GM23338 (cell line): ENCODE measurements around the gene IL21R. TPM values are rescaled to one million over a fixed set of nuclear protein-coding genes. Genes with fewer than 3 reads are reported as not detected.

Source experiments
- ATAC-seq: fragments of 200-7000 bp; cut with Tn5 transposase; 3 replicates; pipeline ENCODE4 v1.9.1; 2020
- DNase-seq: peaks from one replicate; pipeline ENCODE4 v3.0.0-alpha.2; 2015; ENCODE audit warnings: low spot score
- H2AFZ ChIP-seq: fragments of 200-600 bp; sonication (generic); 2 replicates; pipeline ENCODE4 v1.8.0; 2016; ENCODE audit warnings: antibody characterized with exemption, mild to moderate bottlenecking, moderate library complexity
- H3F3A ChIP-seq: fragments of 200-600 bp; sonication (generic); replicated peaks from 2 replicates; pipeline ENCODE4 v1.8.0; 2017; ENCODE audit warnings: antibody characterized with exemption, mixed run types, low read depth
- H3K27ac ChIP-seq: fragments of 200-600 bp; sonication (generic); 2 replicates; pipeline ENCODE4 v1.6.1; 2016; ENCODE audit warnings: low read depth
- H3K27me3 ChIP-seq: fragments of 200-600 bp; sonication (generic); 2 replicates; pipeline ENCODE4 v1.8.0; 2016; ENCODE audit warnings: mild to moderate bottlenecking, mixed run types, moderate library complexity; ENCODE audit not compliant: insufficient read depth
- H3K36me3 ChIP-seq: fragments of 200-600 bp; sonication (generic); 2 replicates; pipeline ENCODE4 v1.8.0; 2016; ENCODE audit warnings: mild to moderate bottlenecking; ENCODE audit not compliant: insufficient read depth
- H3K4me1 ChIP-seq: fragments of 200-600 bp; sonication (generic); 2 replicates; pipeline ENCODE4 v1.8.0; 2016; ENCODE audit warnings: mild to moderate bottlenecking, moderate library complexity; ENCODE audit not compliant: insufficient read depth
- H3K4me2 ChIP-seq: fragments of 200-600 bp; sonication (generic); 2 replicates; pipeline ENCODE4 v1.7.1; 2017; ENCODE audit warnings: mixed run types
- H3K4me3 ChIP-seq: fragments of 200-600 bp; sonication (generic); 2 replicates; pipeline ENCODE4 v1.6.1; 2016; ENCODE audit warnings: mixed run types
- H3K79me2 ChIP-seq: fragments of 200-600 bp; sonication (generic); replicated peaks from 2 replicates; pipeline ENCODE4 v1.8.0; 2017; ENCODE audit warnings: mild to moderate bottlenecking; ENCODE audit not compliant: insufficient read depth
- H3K9me2 ChIP-seq: fragments of 200-600 bp; sonication (generic); 2 replicates; pipeline ENCODE4 v1.8.0; 2017; ENCODE audit not compliant: insufficient read depth
- H4K20me1 ChIP-seq: fragments of 200-600 bp; sonication (generic); replicated peaks from 2 replicates; pipeline ENCODE4 v1.8.0; 2017; ENCODE audit warnings: mild to moderate bottlenecking; ENCODE audit not compliant: insufficient read depth
- H3K27ac Mint-ChIP-seq: 2 replicates; pipeline ENCODE4 v1.8.0; 2020; ENCODE audit warnings: inconsistent platforms, mild to moderate bottlenecking, moderate library complexity, mixed read lengths
- H3K27me3 Mint-ChIP-seq: 3 replicates; pipeline ENCODE4 v1.8.0; 2022; ENCODE audit warnings: low read depth, mild to moderate bottlenecking, moderate library complexity, mixed read lengths, inconsistent platforms; ENCODE audit not compliant: insufficient read depth, poor library complexity
- H3K36me3 Mint-ChIP-seq: 3 replicates; pipeline ENCODE4 v1.8.0; 2021; ENCODE audit warnings: low read depth, mild to moderate bottlenecking, inconsistent platforms, moderate library complexity, mixed read lengths
- H3K4me1 Mint-ChIP-seq: 3 replicates; pipeline ENCODE4 v1.8.0; 2020; ENCODE audit warnings: mild to moderate bottlenecking, inconsistent platforms, mixed read lengths
- H3K4me3 Mint-ChIP-seq: 3 replicates; pipeline ENCODE4 v1.8.0; 2021; ENCODE audit warnings: moderate library complexity, mild to moderate bottlenecking, inconsistent platforms, mixed read lengths
- H3K9me3 Mint-ChIP-seq: 3 replicates; pipeline ENCODE4 v1.8.0; 2020; ENCODE audit warnings: moderate library complexity, mild to moderate bottlenecking, inconsistent platforms, mixed read lengths
- CREB1 ChIP-seq: fragments of 250-450 bp; sonication (Bioruptor Pico); IDR thresholded peaks from 2 replicates; pipeline ENCODE4 v1.5.0; 2020; ENCODE audit warnings: low read depth, mild to moderate bottlenecking, moderate library complexity
- EZH2 ChIP-seq: fragments of 200-600 bp; sonication (generic); IDR thresholded peaks from one replicate; pipeline ENCODE4 v1.8.0; 2017; ENCODE audit warnings: antibody characterized with exemption, mild to moderate bottlenecking, low read depth; ENCODE audit not compliant: unreplicated experiment
- EZH2phosphoT487 ChIP-seq: fragments of 200-600 bp; sonication (generic); IDR thresholded peaks from one replicate; pipeline ENCODE4 v1.8.1; 2018; ENCODE audit warnings: antibody characterized with exemption; ENCODE audit not compliant: unreplicated experiment
- JUNB ChIP-seq: IDR thresholded peaks from one replicate; pipeline ENCODE4 v1.6.1; 2016; ENCODE audit warnings: antibody characterized with exemption; ENCODE audit not compliant: unreplicated experiment
- NANOG ChIP-seq: IDR thresholded peaks from 2 replicates; pipeline ENCODE4 v1.6.1; 2016; ENCODE audit warnings: antibody characterized with exemption, borderline replicate concordance
- POLR2AphosphoS5 ChIP-seq: IDR thresholded peaks from 2 replicates; pipeline ENCODE4 v1.6.1; 2016; ENCODE audit warnings: antibody characterized with exemption, low read depth
- ZNF114 ChIP-seq: fragments of 250-450 bp; sonication (Bioruptor Pico); IDR thresholded peaks from 2 replicates; pipeline ENCODE4 v1.5.0; 2020; ENCODE audit warnings: mild to moderate bottlenecking, moderate library complexity
- ZNF331 ChIP-seq: fragments of 250-450 bp; sonication (Bioruptor Pico); IDR thresholded peaks from 2 replicates; pipeline ENCODE4 v1.5.0; 2020; ENCODE audit warnings: low read depth, mild to moderate bottlenecking, moderate library complexity
- polyA plus RNA-seq: library from polyadenylated mRNA; unstranded; fragments of >200 nt; fragmentation: Nextera tagmentation; extraction: Ambion mirVana; gene quantifications from 2 replicates; pipeline ENCODE4 v1.2.1, GENCODE V29; 2016
- total RNA-seq: library from RNA; depleted of rRNA; stranded (reverse); fragments of >200 nt; shearing (Covaris generic); gene quantifications from 2 replicates; pipeline ENCODE4 v1.2.3, GENCODE V29; 2014
- TF ChIP-seq, protein P1 (sequence below): fragments of 250-450 bp; sonication (Bioruptor Pico); IDR thresholded peaks from 2 replicates; pipeline ENCODE4 v1.5.0; 2020; ENCODE audit warnings: mild to moderate bottlenecking, moderate library complexity
- TF ChIP-seq, protein P2 (sequence below): IDR thresholded peaks from 2 replicates; pipeline ENCODE4 v1.6.1; 2016; ENCODE audit warnings: antibody characterized with exemption
- TF ChIP-seq, protein P3 (sequence below): IDR thresholded peaks from one replicate; pipeline ENCODE4 v1.6.1; 2018; ENCODE audit warnings: antibody characterized with exemption; ENCODE audit not compliant: unreplicated experiment
- TF ChIP-seq, protein P4 (sequence below), 2 experiments: fragments of 200-600 bp in 1 of 2; sonication (generic) in 1 of 2; conservative IDR thresholded peaks; 2 replicates each; pipeline versions ENCODE4 v1.5.1 to v1.6.1; 2016 to 2017; ENCODE audit warnings: antibody characterized with exemption in 2 of 2, low read depth in 2 of 2, mild to moderate bottlenecking in 2 of 2, moderate library complexity in 1 of 2

Gene IL21R
- total and polyA plus RNA-seq, 2 experiments from 2014 or later: 0.42 to 2.6 TPM

DNA sequence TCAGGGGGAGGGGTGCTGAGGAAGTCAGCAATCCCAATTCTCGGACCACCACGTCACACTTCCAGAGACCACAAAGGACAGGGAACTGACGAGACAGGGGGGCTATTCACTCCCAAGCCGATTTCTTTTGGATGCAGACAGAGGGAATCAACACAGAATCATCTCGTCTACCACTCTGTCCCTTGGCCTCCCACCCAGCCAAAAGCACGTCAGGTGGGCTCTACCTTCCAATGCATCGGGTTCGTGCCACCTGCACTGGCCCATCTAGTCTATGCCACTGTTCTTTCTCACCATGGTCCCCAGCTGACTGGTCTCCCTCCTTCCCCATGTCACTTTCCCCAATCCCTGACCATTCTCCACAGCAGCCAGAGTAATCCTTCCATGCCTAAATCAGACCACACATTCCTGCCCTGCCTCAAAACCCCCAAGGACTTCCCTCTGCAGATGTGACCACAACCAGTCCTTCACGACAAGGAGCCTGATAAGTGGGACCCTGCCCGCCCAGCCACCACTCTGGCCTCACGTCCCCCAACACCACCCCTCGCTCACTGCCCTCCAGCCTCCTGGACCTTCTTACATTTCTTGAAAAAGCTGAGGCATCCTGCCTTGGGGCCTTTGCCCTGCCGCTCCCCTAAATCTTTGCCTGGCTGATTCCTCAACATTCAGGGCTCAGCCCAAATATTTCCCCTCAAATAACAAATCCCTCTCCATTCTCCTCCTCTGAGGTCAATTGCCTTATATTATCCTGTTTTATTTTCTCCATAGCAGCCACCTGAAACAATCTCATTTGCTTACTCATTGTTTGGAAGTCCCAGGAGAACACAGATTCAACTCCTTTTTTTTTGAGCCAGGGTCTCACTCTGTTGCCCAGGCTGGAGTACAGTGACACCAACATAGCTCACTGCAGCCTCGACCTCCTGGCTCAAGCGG lies 70.4 kb downstream of the IL21R start:
- H3K27ac Mint-ChIP-seq: peak overlapping the region; percentile 87
- H3K4me3 Mint-ChIP-seq: no peak overlapping the region
- Histone ChIP-seq H2AFZ (no peak overlapping the region), H3K4me3 (no peak overlapping the region), H3K9me2 (no peaks in the 10 kb centered on the region), H3K27ac (no peak overlapping the region), H3K4me1 (no peaks in the 10 kb centered on the region), H3K4me2 (no peak overlapping the region), H4K20me1 (peaks cover 5% of the 10 kb centered on the region; the same call in 1 of the 2 replicates), H3K79me2 (no peaks in the 10 kb centered on the region), H3F3A (no peaks in the 10 kb centered on the region), H3K36me3 (peaks cover 23% of the 10 kb centered on the region; the same call in 1 of the 2 replicates), H3K27me3 (no peaks in the 10 kb centered on the region)
- peaks cover 8% of the 10 kb centered on the region for H3K27me3 Mint-ChIP-seq
- DNase-seq (no peak), ATAC-seq (no peak)
- TF ChIP-seq, protein P1, sequence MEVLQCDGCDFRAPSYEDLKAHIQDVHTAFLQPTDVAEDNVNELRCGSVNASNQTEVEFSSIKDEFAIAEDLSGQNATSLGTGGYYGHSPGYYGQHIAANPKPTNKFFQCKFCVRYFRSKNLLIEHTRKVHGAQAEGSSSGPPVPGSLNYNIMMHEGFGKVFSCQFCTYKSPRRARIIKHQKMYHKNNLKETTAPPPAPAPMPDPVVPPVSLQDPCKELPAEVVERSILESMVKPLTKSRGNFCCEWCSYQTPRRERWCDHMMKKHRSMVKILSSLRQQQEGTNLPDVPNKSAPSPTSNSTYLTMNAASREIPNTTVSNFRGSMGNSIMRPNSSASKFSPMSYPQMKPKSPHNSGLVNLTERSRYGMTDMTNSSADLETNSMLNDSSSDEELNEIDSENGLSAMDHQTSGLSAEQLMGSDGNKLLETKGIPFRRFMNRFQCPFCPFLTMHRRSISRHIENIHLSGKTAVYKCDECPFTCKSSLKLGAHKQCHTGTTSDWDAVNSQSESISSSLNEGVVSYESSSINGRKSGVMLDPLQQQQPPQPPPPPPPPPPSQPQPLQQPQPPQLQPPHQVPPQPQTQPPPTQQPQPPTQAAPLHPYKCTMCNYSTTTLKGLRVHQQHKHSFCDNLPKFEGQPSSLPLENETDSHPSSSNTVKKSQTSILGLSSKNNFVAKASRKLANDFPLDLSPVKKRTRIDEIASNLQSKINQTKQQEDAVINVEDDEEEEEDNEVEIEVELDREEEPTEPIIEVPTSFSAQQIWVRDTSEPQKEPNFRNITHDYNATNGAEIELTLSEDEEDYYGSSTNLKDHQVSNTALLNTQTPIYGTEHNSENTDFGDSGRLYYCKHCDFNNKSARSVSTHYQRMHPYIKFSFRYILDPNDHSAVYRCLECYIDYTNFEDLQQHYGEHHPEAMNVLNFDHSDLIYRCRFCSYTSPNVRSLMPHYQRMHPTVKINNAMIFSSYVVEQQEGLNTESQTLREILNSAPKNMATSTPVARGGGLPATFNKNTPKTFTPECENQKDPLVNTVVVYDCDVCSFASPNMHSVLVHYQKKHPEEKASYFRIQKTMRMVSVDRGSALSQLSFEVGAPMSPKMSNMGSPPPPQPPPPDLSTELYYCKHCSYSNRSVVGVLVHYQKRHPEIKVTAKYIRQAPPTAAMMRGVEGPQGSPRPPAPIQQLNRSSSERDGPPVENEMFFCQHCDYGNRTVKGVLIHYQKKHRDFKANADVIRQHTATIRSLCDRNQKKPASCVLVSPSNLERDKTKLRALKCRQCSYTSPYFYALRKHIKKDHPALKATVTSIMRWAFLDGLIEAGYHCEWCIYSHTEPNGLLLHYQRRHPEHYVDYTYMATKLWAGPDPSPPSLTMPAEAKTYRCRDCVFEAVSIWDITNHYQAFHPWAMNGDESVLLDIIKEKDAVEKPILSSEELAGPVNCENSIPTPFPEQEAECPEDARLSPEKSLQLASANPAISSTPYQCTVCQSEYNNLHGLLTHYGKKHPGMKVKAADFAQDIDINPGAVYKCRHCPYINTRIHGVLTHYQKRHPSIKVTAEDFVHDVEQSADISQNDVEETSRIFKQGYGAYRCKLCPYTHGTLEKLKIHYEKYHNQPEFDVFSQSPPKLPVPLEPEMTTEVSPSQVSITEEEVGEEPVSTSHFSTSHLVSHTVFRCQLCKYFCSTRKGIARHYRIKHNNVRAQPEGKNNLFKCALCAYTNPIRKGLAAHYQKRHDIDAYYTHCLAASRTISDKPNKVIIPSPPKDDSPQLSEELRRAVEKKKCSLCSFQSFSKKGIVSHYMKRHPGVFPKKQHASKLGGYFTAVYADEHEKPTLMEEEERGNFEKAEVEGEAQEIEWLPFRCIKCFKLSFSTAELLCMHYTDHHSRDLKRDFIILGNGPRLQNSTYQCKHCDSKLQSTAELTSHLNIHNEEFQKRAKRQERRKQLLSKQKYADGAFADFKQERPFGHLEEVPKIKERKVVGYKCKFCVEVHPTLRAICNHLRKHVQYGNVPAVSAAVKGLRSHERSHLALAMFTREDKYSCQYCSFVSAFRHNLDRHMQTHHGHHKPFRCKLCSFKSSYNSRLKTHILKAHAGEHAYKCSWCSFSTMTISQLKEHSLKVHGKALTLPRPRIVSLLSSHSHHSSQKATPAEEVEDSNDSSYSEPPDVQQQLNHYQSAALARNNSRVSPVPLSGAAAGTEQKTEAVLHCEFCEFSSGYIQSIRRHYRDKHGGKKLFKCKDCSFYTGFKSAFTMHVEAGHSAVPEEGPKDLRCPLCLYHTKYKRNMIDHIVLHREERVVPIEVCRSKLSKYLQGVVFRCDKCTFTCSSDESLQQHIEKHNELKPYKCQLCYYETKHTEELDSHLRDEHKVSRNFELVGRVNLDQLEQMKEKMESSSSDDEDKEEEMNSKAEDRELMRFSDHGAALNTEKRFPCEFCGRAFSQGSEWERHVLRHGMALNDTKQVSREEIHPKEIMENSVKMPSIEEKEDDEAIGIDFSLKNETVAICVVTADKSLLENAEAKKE: no peak
- TF ChIP-seq ZNF331 (CRISPR knock-in tag) (no peak), CREB1 (CRISPR knock-in tag) (no peak), POLR2AphosphoS5 (no peak), JUNB (no peak), NANOG (no peak), EZH2 (no peak), EZH2phosphoT487 (no peak), ZNF114 (no peak)
- TF ChIP-seq, protein P2, sequence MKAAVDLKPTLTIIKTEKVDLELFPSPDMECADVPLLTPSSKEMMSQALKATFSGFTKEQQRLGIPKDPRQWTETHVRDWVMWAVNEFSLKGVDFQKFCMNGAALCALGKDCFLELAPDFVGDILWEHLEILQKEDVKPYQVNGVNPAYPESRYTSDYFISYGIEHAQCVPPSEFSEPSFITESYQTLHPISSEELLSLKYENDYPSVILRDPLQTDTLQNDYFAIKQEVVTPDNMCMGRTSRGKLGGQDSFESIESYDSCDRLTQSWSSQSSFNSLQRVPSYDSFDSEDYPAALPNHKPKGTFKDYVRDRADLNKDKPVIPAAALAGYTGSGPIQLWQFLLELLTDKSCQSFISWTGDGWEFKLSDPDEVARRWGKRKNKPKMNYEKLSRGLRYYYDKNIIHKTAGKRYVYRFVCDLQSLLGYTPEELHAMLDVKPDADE: no peak
- TF ChIP-seq, protein P3, sequence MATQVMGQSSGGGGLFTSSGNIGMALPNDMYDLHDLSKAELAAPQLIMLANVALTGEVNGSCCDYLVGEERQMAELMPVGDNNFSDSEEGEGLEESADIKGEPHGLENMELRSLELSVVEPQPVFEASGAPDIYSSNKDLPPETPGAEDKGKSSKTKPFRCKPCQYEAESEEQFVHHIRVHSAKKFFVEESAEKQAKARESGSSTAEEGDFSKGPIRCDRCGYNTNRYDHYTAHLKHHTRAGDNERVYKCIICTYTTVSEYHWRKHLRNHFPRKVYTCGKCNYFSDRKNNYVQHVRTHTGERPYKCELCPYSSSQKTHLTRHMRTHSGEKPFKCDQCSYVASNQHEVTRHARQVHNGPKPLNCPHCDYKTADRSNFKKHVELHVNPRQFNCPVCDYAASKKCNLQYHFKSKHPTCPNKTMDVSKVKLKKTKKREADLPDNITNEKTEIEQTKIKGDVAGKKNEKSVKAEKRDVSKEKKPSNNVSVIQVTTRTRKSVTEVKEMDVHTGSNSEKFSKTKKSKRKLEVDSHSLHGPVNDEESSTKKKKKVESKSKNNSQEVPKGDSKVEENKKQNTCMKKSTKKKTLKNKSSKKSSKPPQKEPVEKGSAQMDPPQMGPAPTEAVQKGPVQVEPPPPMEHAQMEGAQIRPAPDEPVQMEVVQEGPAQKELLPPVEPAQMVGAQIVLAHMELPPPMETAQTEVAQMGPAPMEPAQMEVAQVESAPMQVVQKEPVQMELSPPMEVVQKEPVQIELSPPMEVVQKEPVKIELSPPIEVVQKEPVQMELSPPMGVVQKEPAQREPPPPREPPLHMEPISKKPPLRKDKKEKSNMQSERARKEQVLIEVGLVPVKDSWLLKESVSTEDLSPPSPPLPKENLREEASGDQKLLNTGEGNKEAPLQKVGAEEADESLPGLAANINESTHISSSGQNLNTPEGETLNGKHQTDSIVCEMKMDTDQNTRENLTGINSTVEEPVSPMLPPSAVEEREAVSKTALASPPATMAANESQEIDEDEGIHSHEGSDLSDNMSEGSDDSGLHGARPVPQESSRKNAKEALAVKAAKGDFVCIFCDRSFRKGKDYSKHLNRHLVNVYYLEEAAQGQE: no peak
- TF ChIP-seq, protein P4, sequence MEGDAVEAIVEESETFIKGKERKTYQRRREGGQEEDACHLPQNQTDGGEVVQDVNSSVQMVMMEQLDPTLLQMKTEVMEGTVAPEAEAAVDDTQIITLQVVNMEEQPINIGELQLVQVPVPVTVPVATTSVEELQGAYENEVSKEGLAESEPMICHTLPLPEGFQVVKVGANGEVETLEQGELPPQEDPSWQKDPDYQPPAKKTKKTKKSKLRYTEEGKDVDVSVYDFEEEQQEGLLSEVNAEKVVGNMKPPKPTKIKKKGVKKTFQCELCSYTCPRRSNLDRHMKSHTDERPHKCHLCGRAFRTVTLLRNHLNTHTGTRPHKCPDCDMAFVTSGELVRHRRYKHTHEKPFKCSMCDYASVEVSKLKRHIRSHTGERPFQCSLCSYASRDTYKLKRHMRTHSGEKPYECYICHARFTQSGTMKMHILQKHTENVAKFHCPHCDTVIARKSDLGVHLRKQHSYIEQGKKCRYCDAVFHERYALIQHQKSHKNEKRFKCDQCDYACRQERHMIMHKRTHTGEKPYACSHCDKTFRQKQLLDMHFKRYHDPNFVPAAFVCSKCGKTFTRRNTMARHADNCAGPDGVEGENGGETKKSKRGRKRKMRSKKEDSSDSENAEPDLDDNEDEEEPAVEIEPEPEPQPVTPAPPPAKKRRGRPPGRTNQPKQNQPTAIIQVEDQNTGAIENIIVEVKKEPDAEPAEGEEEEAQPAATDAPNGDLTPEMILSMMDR (conservative IDR thresholded peaks at IDR 0.05; ENCODE audit: low read depth in 2 of 2): no peak
- H3K9me3 Mint-ChIP-seq: no peaks in the 10 kb centered on the region
- peaks cover 86% of the 10 kb centered on the region for H3K36me3 Mint-ChIP-seq
- no peaks in the 10 kb centered on the region for H3K4me1 Mint-ChIP-seq
